GM18873 (cell line): Measurements from ENCODE around the gene PTPRD.

Experiments used
- ATAC-seq: cut with Tn5 transposase; IDR thresholded peaks from one replicate; pipeline ENCODE4 v1.9.1; 2021; ENCODE audit warnings: mild to moderate bottlenecking, moderate library complexity, moderate number of reproducible peaks; ENCODE audit not compliant: unreplicated experiment, low FRiP score

Gene PTPRD

GRCh38 chr9:8408575-8409190 is 2204.1 kb downstream of the PTPRD start:
- ATAC-seq: no peak

- ATAC-seq: no peak
Observed at GRCh38 chr9:8401961-8402705, 2210.7 kb downstream of the PTPRD start.

GRCh38 chr9:8400378-8400777 is 2212.4 kb downstream of the PTPRD start:
- no peak for ATAC-seq

- no peak for ATAC-seq
Observed at GRCh38 chr9:8395022-8395421, 2217.8 kb downstream of the PTPRD start.

- no peak for ATAC-seq
Observed at GRCh38 chr9:8394341-8394740, 2218.5 kb downstream of the PTPRD start.

GRCh38 chr9:8392866-8393265 is 2219.9 kb downstream of the PTPRD start:
- ATAC-seq: no peak

- no peak for ATAC-seq
Observed at GRCh38 chr9:8391566-8391965, 2221.2 kb downstream of the PTPRD start.

- no peak for ATAC-seq
Observed at GRCh38 chr9:8391132-8391531, 2221.7 kb downstream of the PTPRD start.

- no peak for ATAC-seq
Observed at GRCh38 chr9:8390571-8390970, 2222.2 kb downstream of the PTPRD start.

- ATAC-seq: no peak
Observed at GRCh38 chr9:8389531-8389930, 2223.3 kb downstream of the PTPRD start.

GRCh38 chr9:8388132-8388531 is 2224.7 kb downstream of the PTPRD start:
- no peak for ATAC-seq

- no peak for ATAC-seq
Observed at GRCh38 chr9:8384091-8384490, 2228.7 kb downstream of the PTPRD start.

- no peak for ATAC-seq
Observed at GRCh38 chr9:8382777-8383527, 2229.8 kb downstream of the PTPRD start.

- no peak for ATAC-seq
Observed at GRCh38 chr9:8382266-8382665, 2230.5 kb downstream of the PTPRD start.

GRCh38 chr9:8381601-8382000 is 2231.2 kb downstream of the PTPRD start:
- ATAC-seq: no peak

GRCh38 chr9:8374471-8374870 is 2238.3 kb downstream of the PTPRD start:
- ATAC-seq: no peak

GRCh38 chr9:8371686-8372085 is 2241.1 kb downstream of the PTPRD start:
- no peak for ATAC-seq

GRCh38 chr9:8366161-8366926 is 2246.5 kb downstream of the PTPRD start:
- ATAC-seq: no peak

- no peak for ATAC-seq
Observed at GRCh38 chr9:8365466-8366160, 2247.2 kb downstream of the PTPRD start.

GRCh38 chr9:8365029-8365428 is 2247.8 kb downstream of the PTPRD start:
- ATAC-seq: no peak
